Retinal pigment epithelial cell (primary cell): ENCODE data around the gene SLC25A12.

Experiments
- DNase-seq: peaks from one replicate; pipeline ENCODE4 v3.0.0-alpha.2; 2010; ENCODE audit warnings: low read depth
- H3K4me3 ChIP-seq: 2 replicates; pipeline ENCODE4 v1.5.1; 2011; ENCODE audit warnings: mild to moderate bottlenecking, low read length, control low read depth, moderate library complexity
- TF ChIP-seq, protein P1 (sequence below): conservative IDR thresholded peaks from 2 replicates; pipeline ENCODE4 v1.5.1; 2011; ENCODE audit warnings: low read depth, low read length, control low read depth, inconsistent platforms

The SLC25A12 gene

DNA sequence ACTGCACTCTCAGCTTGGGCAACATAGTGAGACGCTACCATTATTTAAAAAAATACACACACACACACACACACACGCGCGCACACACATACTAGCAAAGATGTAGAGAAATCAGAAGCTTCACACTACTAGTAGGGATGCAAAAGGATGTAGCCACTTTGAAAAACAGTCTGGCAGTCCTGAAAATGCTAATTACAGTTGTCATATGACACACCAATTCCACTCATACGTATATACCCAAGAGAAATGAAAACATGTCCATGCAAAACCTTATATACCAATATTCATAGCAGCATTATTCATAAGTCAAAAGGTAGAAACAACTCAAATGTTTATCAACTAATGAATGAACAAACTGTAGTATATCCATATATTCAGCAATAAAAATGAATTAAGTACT, 90.3 kb downstream of the SLC25A12 start:
- DNase-seq = no peak
- TF ChIP-seq, protein P1, sequence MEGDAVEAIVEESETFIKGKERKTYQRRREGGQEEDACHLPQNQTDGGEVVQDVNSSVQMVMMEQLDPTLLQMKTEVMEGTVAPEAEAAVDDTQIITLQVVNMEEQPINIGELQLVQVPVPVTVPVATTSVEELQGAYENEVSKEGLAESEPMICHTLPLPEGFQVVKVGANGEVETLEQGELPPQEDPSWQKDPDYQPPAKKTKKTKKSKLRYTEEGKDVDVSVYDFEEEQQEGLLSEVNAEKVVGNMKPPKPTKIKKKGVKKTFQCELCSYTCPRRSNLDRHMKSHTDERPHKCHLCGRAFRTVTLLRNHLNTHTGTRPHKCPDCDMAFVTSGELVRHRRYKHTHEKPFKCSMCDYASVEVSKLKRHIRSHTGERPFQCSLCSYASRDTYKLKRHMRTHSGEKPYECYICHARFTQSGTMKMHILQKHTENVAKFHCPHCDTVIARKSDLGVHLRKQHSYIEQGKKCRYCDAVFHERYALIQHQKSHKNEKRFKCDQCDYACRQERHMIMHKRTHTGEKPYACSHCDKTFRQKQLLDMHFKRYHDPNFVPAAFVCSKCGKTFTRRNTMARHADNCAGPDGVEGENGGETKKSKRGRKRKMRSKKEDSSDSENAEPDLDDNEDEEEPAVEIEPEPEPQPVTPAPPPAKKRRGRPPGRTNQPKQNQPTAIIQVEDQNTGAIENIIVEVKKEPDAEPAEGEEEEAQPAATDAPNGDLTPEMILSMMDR = no peak

DNA sequence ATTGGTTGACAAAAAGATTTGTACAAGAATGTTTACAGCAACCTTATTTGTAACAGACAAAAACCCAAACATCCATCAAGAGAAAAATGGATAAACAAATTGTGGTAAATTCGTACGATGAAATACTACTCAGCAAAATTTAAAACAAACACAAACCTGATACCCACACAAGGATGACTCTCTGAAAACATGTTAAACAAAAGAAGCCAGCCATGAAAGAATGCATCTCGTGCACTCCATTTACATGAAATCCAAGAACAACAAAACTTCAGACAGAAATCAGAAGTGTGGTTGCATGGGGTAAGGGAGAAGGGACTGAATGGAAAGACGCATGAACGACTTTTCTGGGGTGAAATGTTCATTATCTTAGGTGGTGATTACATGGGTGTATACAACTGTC, 93.4 kb downstream of the SLC25A12 start:
- TF ChIP-seq, protein P1 = no peak
- no peak overlapping the region for H3K4me3 ChIP-seq
- DNase-seq = no peak

More for the DNA sequence above, 90.3 kb downstream of the SLC25A12 start:
- H3K4me3 ChIP-seq = no peak overlapping the region

DNA sequence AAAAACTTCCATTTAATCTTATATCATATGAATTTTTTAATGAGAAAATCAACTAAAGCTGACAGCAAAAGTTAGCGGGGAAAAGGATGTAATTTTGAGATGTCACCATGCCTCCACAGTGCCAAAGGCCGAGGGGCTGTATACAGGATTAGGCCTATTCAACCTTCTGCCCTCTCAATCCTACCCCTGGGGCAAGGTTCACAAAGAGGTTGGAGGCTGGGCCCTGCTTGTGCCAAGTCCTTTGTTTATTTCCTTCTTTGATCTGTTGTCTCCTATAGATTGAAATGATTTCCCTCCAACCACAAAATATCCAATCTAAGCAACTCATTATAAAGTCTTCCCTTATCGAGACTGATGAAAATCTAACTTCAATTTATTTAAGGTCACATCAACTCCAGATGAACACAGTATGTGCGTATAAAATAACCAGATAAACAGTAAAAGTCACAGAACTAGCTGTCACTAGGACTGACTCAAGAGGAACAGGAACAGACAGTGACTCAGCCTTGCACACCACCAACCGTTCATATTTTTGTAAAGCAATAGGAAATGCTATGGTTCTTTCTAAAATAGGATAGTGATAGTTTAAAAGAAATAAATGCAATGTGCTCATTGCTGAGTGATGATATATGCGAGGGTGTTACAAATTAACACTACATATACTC, 95.8 kb downstream of the SLC25A12 start:
- TF ChIP-seq, protein P1 = no peak
- H3K4me3 ChIP-seq = no peak overlapping the region
- DNase-seq = no peak

DNA sequence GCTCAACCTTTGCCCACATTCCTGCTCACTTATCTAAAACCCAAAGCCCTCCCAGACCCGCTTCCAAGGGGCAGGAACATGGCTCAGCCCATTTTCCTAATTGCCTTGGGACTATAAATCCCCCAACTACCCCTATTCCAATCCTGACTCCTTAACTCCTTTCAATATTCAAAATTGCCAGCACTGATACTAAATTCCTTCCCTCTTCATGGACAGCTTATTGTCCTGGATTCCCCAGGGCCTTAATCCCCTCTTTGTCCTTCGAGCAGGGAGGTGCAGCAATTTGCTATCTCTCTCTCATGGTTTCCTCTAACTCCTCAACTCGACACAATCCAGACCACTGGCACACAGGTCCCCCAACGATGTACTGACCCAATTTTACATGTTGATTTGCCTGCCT, 99.1 kb downstream of the SLC25A12 start:
- no peak overlapping the region for H3K4me3 ChIP-seq
- TF ChIP-seq, protein P1 = no peak

DNA sequence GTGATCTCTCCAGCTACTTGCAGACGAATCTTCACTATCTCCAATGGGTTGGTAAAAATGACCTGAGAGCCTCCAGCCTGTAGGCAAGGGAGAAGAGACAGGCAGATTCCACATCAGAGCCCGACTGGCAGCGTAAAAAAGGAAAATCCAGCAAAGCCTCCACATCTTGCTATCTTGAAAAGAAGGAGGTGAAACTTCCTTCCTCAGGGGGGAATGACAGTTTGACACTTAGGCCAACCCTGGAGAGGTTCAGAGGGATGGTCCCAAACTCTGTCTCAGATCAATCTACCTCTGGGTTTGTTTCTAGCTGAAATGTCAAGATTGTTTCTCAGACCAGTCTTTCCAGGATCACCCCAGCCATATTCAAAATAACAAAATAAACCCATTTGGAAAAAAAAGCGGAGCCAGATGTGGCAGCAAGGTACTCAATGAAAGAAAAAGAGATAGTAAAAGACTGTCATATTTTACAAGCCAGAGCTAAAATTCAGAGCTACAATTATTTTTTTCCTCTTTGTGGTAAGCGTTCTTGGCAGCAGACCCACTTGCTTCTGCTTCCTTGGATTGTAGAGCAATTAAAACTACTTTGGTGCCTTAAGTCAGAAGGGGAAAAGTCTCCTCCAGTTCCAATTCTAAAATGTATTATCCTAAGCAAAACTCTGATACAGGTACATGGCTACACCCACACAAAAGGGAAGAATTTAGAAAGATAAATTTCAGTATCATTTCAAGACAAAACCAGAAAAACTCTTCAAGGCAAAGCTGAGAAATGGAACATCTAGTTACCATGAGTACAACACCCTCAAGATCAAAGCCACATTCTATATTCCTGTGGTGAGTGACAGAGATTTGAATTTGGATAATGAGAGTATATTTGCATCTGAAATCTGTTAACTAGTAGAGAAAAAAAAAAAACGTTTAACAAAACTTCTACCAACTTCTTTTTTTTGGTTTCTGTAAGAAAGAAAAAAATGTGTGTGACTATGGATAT, 100.1 kb downstream of the SLC25A12 start:
- TF ChIP-seq, protein P1 = no peak
- peak; percentile 13 for DNase-seq
- H3K4me3 ChIP-seq = no peak overlapping the region

More for the DNA sequence above, 99.1 kb downstream of the SLC25A12 start:
- DNase-seq = no peak

DNA sequence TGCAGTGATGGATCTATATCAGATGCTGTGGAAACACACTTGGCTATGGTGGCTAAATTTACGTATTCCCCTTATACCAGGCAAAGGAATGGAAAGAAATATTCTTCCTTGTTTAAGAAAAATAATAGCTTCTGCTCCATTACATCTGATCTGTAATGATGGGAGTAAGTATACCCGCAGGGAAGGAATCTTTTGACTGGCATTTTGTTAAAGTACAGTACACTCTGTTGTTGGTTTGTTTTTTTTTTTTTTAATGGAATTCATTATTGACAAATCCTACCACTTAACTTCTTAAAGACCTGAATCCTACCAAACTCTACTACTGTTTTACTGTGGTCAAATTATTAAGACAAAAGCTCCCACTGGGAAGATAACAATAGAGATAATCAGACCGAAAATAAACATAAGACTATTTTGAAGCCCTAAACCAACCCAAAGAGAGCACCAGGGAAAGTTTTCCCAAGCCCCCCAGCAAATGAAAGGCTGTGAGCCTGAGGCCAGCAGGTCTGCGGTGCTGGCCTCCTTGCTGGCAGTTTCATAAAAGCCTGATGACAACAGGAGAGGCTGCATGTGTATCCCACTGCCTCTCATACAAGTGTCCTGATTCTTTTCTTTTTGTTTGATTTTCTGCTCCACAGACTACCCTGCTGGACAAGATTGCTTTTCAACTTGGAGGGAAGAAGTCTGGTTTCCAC, 101.0 kb downstream of the SLC25A12 start:
- no peak for DNase-seq
- H3K4me3 ChIP-seq = no peak overlapping the region
- TF ChIP-seq, protein P1 = no peak
